GM18951 (cell line): ENCODE data around the gene BCAS2.

Experiments
- POLR2A ChIP-seq: IDR thresholded peaks from 4 replicates; pipeline ENCODE4 v1.6.1; 2011; ENCODE audit warnings: mild to moderate bottlenecking; ENCODE audit not compliant: insufficient read length, insufficient read depth; ENCODE audit errors: extremely low read depth
- in situ Hi-C: fragments of 300-500 bp; cut with MboI; formaldehyde crosslinking; loops from one replicate; pipeline ENCODE4 v1.12.0; 2022; ENCODE audit warnings: low sequenced_read_pairs, mixed read lengths, inconsistent platforms; ENCODE audit not compliant: unreplicated experiment

BCAS2 gene

DNA sequence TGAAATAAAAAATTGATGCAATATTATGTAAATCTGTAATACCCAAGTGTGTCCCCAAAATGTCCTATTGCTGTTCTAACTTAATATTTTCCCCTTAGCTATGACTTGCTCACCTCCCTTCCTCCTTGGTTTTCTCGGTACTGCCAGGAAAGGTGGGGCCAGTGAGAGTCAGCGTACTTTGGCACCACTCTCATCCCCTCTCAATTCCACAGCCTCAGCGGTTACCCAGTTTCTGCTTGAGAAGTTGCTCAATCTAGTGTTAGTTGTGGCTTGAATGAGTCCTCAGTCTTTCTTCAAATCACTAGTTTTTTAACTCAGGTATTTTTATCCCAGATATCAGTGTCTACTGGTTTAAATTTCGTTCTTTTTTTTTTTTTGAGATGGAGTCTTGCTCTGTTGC is 32.3 kb downstream of the BCAS2 start:
- TF ChIP-seq POLR2A = no peak
- in situ Hi-C loops = no loop called here

DNA sequence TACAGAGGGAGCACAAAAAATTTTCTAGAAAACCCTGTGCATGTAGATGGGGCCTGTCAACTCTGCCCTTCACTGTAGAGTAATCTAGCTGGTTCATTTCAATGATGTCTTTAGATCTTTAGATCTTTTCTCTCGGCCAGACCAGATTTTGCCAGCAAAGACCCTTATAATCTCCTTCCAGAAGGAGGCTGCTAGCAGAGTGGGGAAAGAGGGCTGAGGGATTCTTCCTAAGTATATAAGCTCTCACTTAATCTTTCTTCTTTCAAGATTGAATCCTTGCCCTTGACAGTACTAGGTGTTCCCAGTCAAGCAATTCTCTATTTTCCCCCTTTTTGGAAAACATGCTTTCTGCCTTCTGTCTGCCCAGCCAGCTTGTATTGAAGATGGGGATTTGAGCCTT is 34.3 kb downstream of the BCAS2 start:
- in situ Hi-C loops = no loop called here

DNA sequence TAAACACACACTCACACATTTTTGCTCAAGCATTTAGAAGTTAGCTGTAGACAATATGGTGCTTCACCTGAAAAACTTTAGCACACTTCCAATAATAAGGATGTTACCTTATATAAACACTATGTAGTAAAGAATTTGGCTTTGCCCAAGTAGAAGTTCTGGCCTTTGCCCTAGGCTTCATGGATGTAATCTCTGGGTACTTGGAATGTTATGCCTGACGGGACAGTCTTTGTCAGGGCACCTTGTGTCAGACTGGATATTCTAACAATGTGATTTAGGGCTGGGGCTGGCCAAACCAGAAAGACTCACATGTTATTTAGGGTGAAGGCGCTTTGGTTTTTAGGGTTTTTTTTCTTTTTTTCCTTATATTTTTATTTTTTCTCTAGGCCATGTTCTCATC is 35.6 kb downstream of the BCAS2 start:
- in situ Hi-C loops = no loop called here
- TF ChIP-seq POLR2A = no peak

More for the DNA sequence above, 34.3 kb downstream of the BCAS2 start:
- no peak for TF ChIP-seq POLR2A

DNA sequence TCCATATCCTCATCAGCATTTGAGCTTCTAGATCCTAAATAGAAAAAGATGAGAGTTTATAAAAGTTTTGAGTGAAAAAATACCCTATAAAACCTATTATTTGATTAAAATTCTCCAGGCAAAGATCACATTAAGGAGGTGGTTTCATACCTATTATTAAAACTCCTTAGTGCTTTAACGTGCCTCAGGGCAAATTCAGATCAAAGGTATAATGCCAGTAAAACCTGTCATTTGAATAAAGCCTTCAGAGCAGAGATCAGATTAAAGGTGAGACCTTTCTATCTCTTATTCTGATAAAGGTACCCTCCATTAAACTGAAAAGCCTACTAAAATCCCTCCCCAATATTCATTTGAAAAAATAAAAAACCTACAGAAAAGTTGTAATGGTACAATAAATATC is 36.1 kb downstream of the BCAS2 start:
- TF ChIP-seq POLR2A = no peak
- in situ Hi-C loops = no loop called here

DNA sequence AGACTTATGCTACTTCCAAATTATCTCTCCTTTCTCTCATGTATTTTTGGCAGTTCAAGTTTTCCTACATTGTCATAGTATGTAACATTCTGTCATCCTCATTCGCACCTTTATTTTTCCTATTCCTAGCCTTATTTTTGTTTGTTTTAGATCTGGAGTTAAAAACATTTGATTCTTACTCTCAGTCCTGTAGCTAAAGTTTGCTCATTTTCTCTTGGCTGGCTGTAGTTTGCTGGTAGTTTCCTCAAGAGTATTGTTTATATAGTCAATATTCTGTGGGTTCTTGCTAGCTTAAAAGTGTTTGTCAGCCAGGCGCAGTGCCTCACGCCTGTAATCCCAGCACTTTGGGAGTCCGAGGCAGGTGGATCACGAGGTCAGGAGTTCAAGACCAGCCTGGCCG is 40.6 kb downstream of the BCAS2 start:
- TF ChIP-seq POLR2A = no peak
- in situ Hi-C loops = no loop called here

DNA sequence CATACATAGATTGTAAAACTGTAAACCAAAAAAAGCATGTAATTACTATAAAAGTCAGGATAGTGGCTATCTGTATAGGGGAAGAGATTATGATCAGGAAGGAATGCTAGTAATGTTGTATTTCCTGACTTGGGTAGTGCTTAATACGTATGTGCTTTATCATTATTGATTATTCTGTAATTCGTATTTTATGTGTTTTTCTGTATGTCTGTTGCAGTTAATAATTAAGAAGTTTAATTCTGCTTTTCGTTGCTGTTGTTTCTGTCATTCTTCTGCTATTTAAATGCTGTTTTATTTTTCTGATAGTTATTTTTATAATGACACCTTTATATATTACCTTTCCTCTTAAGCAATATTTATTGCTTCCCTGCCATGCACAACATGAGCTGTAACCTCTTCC is 41.1 kb downstream of the BCAS2 start:
- in situ Hi-C loops = no loop called here
- no peak for TF ChIP-seq POLR2A

- TF ChIP-seq POLR2A = no peak
- in situ Hi-C loops = loop anchor here (10.0 kb wide), 1 partner anchor 161 kb away; no protein-coding TSS in a partner anchor
Measured at GRCh38 chr1:114536043-114536442, 45.4 kb downstream of the BCAS2 start.

DNA sequence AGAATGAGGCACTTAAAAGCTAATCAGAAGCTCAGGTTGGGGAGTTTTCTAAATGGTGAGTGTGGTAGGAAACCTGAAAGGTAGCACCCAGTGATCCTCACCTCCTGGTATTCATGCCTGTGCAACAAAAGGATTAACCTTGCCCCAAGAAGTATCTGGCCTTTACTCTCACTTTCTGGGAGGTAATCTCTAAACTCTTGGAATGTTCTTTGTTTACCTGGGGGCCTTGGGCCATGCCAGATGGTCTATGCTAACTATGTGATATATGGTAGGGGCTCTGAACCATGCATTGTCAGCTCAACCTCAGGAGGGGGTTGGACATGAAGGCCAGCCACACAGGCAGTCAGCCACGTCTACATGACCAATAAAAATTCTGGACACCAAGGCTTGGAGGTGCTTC is 46.0 kb downstream of the BCAS2 start:
- no peak for TF ChIP-seq POLR2A
- in situ Hi-C loops = loop anchor here (10.0 kb wide), 1 partner anchor 161 kb away; no protein-coding TSS in a partner anchor

DNA sequence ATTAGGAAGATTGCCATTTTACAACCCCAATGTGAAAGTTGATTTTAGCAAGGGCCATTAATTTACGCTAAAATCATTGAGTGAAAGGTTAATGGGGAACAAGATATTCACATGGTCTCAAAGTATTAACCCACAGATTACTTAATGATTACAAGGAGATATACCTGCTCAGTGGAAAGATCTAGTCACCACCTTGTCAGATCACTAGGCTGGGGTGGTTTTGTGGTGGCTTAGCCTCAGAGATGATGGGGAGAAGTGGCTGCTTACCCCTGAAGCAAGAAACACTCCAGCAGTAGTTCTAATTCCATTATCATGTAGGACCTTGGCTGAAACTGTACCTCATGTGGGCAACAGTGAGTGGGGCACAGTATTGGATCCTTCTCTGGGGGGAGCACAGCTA is 50.3 kb downstream of the BCAS2 start:
- in situ Hi-C loops = loop anchor here (10.0 kb wide), 1 partner anchor 156 kb away; no protein-coding TSS in a partner anchor
- TF ChIP-seq POLR2A = no peak

- no peak for TF ChIP-seq POLR2A
- in situ Hi-C loops = loop anchor here (10.0 kb wide), 1 partner anchor 155 kb away; no protein-coding TSS in a partner anchor
Measured at GRCh38 chr1:114530224-114530623, 51.2 kb downstream of the BCAS2 start.

- in situ Hi-C loops = no loop called here
- no peak for TF ChIP-seq POLR2A
Measured at GRCh38 chr1:114524944-114525343, 56.5 kb downstream of the BCAS2 start.

GRCh38 chr1:114522264-114522575 is 59.2 kb downstream of the BCAS2 start:
- in situ Hi-C loops = no loop called here
- no peak for TF ChIP-seq POLR2A

DNA sequence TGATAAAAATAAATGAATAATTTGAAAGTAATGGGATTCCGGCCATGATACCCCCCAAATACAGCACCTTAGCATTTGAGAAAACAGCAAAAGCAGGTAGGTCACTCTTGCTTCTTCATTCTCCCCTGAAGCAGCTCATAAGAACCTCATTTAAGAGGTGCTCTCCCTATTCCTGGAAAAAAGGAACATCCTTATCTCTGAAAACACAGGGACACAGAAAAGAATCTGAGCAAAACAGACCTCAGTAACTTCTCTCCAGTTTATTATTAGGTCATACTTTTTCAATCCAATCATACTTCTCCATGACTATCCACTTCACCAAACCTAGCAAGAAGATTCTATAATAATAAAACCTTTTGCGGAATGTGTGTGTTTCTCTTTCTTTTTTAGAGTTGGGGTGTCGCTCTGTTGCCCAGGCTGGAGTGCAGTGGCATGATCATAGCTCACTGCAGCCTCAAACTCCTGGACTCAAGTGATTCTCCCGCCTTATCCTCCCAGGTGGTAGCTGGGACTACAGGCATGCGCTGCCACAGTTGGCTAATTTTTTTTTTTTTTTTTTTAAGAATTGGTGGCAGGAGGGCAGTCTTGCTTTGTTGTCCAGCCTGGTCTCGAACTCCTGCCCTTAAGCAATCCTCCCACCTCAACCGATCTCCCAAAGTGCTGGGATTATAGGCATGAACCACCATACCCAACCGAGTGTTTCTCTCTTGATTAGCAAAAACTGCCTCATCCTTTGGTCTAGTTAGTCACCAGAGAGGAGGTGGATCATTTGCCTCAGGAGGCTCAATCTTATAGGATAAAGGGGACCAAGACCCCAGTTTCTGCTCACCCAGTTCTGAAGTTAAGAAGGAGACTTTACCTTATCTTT is 59.8 kb downstream of the BCAS2 start:
- no peak for TF ChIP-seq POLR2A
- in situ Hi-C loops = no loop called here
